Fibroblast of peridontal ligament (primary cell): ENCODE measurements around the gene GNB3.

Source experiments
- DNase-seq: peaks from one replicate; pipeline ENCODE4 v3.0.0-alpha.2; 2010; ENCODE audit errors: extremely low read depth

GNB3 gene

DNA sequence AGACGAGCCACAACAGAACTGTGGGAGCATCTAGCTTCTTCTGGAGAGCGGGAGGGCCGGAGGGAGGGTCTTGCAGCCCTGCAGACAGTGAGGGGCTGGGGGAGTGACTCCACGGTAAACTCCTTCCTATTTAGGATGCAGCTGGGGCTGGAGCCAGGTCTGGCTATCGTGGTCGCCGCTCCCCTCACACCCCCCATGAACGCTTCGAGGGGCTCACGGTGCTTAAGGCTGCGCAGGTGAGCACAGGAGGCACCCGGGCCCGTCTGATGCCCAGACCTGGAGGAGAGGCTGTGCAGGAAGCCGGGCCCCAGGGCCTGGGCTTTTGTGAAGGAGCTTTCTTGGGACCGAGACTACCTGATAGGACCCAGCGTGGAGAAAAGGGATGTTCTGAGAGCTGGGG, 3.9 kb upstream of the GNB3 start:
- DNase-seq: no peak

DNA sequence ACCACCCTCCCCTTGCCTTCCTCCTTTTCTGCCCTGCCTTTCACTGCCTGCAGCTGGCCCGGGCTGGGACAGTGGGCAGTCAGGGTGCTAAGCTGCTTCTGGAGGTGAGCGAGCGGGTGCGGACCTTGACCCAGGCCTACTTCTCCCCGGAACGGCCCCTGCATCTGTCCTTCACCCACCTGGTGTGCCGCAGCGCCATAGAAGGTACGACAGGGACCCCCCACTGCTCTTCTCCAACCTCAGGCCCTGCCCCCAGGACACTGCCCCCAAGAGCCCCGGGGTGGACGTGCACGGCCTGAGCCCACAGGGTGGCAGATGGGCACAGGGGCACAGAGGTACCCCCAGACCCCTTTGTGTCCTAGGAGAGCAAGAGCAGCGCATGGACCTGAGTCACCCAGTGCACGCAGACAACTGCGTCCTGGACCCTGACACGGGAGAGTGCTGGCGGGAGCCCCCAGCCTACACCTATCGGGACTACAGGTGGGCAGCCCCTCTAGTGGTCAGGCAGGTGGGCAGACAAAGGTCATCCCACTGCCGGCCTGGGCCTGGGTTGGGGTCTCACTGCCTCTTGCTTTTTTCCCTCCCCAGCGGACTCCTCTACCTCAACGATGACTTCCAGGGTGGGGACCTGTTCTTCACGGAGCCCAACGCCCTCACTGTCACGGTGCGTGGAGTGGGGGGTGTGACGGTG, 3.2 kb upstream of the GNB3 start:
- no peak for DNase-seq

DNA sequence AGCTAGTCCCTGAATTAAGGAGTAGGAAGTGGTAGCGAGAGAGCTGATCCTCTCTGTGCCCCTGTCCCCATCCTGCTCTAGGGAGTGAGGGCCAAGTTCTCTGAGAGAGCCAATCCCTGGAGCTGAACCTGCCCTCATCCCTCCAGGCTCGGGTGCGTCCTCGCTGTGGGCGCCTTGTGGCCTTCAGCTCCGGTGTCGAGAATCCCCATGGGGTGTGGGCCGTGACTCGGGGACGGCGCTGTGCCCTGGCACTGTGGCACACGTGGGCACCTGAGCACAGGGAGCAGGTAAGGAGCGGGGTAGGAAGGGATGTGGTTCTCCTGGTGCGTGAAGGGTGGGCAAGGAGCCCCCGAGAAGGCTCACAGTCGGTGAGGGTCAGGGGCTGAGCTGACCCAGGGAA, 1.9 kb upstream of the GNB3 start:
- DNase-seq: no peak

DNA sequence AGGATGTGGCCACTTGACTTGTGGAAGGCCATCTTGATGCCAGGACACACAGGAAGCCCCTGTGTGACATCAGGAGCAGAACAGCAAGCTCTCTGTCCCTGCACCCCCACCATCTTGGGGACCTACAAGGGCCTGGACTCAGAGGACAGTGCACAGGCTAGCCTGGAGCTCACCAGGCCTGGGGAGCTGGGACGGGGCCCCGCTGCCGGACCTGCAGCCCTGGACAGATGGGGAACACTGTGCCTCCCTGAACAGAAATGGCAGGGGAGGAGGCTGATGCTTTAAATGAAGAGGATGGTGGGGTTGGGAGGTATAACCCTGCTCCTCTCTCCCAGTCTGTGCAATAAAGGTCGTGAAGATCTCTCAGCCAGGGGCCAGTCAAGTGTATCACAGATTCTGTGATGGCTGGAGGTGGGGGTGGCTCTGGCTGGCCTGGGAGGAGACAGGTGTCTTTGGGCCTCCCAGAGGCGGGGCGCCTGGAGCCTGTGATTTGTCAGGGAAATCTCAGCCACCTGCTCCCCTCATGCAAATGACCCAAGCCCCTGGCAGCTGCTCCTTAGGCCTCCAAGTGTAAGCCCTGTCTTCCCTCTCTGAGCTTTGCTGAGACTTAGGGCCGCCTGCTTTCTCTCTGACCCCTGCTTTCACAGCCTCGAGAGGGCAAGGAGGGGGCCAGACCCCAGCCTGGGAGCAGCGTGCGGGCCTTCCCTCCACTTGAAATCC, 1.1 kb upstream of the GNB3 start:
- no peak for DNase-seq

DNA sequence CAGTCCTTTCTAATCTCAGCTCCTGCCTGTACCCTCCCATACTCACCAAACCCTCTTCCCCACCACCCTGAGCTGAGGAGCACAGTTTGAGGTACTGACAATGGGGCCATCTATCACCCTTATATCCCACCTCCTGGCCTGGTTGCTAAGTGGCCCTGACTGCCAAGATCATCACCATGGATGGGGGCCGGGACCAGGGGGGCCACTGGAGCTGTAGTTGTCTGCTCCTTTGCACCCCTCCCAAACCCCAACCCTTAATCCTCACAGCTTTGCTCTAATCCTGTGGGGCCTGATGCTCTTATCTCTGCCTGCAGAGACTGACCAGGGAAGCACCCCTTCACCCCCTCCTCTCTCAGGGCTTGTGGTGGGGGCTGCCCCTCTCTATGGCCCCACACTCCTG, 395 bp upstream of the GNB3 start:
- DNase-seq: no peak

DNA sequence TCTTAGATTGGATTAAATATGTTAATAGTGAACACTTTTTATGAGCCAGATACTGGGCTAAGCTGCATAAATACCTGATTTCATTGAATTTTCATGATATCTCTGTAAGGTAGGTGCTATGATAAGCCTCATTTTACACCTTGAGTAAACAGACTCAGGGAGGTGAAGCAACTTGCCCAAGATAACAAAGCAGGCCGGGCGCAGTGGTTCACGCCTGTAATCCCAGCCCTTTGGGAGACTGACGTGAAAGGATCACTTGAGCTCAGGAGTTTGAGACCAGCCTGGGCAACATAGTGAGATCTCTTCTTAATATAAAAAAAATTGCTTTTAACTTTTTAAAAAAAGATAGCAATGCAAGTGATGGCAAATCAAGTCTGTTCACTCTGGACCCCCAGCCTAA, 1.4 kb downstream of the GNB3 start:
- DNase-seq: no peak

DNA sequence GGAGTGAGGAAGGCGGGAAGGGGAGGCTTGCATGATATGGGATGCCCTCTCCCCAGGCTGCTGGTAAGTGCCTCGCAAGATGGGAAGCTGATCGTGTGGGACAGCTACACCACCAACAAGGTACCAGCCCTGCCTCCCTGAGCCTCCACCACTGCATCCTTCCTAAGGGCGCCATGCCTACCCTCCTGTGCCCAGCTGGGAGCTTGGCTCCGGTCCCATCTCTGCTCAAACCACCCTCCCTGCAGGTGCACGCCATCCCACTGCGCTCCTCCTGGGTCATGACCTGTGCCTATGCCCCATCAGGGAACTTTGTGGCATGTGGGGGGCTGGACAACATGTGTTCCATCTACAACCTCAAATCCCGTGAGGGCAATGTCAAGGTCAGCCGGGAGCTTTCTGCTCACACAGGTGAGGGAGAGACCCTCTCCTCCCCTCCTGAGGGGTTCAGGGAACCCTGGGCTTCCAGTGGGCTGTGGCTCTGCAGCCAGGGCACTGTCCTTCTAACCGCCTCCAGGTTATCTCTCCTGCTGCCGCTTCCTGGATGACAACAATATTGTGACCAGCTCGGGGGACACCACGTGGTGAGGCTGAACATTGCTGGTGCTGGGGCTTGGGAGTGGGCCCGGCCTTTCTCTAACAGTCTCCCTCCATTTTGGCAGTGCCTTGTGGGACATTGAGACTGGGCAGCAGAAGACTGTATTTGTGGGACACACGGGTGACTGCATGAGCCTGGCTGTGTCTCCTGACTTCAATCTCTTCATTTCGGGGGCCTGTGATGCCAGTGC, 2.6 kb downstream of the GNB3 start:
- DNase-seq: no peak

DNA sequence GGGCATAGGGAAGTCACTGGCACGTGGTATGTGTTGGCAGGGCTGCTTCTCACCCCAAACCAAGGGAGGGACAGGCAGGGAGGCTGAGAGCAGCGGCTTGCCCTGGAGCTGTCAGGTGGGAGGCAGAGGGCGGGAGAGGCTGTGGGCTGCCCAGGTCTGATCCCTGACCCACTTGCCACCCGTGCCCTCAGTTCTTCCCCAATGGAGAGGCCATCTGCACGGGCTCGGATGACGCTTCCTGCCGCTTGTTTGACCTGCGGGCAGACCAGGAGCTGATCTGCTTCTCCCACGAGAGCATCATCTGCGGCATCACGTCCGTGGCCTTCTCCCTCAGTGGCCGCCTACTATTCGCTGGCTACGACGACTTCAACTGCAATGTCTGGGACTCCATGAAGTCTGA, 4.7 kb downstream of the GNB3 start:
- no peak for DNase-seq

DNA sequence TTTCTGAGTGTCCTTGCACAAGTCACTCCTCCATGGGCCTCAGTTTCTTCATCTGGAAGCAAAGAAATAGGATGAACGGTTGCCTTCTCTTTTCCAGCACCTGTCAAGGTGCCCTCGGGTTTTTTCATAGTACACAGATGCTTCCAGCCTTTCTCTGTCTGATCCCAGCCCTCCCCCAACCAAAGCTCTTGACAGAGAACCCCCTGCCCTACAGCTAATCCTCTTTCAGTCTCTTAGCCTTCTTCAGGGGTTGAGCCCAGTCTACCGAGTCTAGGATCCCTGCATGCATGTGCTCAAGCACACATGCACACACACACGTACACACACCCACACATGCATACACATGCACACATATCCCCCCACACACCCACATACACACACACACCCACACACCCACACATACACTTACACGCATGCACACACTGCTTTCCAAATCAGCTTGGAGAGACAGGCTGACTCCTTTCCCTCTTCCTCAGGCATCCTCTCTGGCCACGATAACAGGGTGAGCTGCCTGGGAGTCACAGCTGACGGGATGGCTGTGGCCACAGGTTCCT, 5.7 kb downstream of the GNB3 start:
- DNase-seq: no peak

DNA sequence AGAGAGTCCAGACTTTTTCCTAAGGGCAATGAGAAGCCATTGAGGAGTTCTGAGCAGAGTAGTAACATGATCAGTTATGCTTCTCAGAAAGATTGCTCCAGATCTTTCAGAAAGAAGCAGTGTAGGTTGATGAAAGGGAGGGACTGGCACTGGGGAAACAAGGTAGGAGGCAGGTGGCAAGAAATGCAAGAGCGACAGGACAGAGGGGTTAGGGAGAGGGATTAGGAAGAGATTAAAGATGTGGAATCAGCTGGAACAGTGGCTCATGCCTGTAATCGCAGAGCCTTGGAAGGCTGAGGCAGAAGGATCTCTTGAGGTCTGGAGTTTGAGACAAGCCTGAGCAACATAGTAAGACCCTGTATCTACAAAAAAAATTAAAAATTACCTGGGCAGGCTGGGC, 7.0 kb downstream of the GNB3 start:
- no peak for DNase-seq

DNA sequence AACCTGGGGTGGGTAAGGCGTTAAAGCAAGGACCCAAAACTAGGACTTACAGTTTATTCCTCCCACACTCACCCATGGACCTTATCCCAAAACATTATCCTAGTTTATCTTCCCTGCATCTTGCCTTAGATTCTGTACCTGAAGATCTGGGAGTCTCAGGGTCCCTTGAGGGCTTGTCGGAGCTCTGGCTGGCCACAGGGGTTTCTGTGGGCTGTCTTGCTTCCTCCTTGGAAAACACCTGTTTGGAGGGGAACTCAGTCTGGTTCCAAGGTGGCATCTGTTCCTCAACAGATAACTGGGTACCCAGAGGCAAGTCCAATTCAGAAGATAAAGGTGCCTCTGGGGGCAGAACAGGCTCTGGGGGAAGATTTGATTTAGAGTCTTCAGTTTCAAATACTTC, 8.7 kb downstream of the GNB3 start:
- no peak for DNase-seq

DNA sequence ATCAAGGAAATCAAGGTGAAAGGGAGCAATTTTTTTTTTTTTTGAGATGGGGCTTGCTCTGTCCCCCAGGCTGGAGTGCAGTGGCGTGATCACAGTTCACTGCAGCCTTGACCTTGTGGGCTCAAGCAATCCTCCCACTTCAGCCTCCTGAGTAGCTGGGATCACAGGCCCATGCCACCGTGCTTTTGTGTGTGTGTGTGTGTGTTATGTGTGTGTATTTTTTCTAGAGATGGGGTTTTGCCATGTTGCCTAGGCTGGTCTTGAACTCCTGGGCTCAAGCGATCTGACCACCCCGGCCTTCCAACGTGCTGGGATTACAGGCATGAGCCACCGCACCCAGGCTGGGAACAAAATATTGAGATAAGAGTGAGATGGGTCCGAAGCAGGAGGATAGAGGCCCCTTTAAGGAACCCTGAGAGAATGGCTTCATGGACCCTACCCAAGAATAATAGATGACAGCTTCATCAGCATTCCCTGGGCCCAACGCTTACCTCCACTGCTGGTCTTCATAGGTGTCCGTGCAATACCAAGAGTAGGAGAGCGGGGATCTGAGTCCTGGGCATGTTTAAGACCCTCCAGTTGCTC, 9.3 kb downstream of the GNB3 start:
- DNase-seq: no peak

DNA sequence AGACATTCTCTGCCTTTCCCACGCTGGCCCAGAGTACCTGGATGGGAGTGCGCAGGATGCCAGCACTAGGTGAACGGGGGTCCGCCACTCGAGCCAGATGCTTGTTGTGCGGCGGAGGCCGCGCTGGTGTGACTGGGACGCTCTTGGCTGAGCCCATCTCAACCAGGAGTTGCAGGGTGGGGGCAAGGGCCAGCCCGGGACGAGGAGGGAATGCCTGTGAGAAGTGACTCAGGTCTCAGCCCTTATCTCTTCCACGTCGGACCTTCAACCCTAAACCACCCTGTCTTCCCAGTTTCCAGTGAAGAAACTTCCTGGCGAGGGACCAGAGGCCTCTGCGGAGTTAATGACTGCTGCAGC, 10.0 kb downstream of the GNB3 start:
- DNase-seq: no peak

DNA sequence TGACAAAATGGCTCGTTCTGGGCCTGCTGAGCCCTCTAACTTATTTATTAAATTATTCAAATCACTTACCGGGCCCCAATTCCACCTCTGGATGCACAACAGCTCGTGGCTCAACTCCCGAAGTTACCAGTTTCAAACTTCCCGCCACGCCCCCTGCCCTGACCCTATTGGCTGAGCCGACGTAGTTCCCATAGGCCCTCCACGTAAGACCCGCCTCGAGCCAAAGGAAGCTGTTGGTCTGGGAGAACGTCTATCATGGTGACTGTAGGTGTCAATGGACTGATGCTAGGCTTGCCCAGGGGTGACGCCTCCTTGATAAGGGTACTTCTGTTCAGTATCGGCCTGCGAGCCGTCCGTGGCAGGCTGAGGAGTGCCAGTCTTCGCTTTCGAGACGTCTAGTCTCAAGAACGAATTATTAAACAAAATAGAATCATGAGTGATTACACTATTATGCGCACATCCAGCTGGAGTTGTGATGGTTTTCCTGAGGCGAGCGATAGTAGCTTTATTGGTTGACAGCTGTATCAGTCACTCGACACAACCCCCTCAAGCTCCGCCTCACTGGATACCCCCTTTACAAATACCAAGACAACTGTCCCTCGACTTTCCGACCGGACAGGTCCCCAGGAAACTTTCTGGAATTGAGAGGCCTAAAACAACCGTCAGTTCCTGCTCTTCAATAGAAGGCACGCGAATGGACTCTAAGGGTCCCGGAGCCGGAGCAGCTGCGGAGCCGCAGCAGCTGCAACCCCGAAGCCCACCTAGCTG, 10.6 kb downstream of the GNB3 start, which contains the start of gene CDCA3:
TSS of gene CDCA3 (minus strand) at position 134 of the 768 bp plus-strand sequence. CDS start 334 bp downstream, outside the sequence.
- DNase-seq: peak; percentile 97

DNA sequence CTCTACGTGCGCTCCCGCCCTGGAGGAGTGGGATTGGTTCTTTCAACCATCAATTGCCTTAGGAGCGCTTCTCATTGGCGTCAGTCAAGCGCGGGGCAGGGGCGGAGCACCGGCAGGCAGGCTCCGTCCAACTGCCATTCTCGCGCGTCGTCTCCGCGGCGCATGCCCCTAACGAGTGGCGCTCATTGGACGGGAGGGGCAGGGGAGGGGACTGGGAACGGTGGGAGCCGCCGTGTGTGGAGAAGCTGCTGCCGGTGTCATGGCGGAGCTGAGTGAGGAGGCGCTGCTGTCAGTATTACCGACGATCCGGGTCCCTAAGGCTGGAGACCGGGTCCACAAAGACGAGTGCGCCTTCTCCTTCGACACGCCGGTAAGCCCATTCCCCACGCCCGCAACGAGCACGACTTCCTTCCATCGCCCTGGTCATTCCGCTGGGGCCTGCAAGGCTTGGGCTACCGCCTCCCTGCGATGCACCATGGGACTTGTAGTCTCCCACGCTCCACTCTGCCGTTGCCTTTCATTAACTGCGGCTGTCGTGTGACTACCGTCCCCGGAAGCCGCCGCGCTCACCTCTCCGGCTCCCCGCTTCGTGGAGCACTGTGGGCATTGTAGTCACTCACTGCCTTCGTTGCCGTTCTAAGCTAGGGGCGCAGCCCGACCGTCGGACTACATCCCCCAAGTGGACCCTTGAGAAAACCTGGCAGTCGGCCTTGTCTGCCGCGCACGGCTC, 11.4 kb downstream of the GNB3 start, which contains the start of gene USP5:
TSS of gene USP5 (plus strand) at position 230 of the 730 bp plus-strand sequence. CDS start at position 260, 30 bp downstream.
- DNase-seq: peak; percentile 99

DNA sequence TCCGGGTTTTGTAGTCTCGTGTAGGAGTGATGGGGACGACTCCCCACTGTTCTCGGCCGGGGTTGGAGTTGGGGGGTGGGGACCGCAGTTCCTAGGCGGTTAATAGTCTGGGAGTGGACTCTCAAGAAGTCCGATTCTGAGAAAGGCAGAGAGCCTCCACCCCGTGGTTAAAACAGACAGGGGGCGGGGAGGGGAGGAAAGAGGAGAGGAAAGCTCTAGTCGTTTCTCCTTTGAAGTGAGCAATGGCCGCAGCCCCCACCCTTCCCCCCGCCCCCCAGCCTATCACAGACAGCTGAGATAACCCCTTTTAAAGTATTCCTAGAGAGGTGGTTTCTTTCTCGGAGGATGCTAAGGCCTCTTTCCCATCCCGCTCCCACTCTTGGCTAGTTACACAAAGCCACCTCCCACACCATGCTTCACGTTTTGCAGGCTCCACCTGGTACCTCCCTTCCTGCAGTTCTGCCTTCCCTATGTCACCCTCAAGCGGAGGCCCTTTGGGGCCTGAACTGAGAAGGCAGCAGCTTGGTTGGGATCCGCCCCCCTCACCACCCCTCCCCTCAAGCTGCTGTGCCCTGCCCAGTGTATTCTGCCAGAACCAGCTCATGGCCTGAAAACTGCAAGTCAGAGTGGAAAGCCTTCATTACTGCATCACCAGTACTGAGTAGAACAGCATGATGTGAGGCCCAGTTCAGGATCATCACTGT, 12.1 kb downstream of the GNB3 start:
- peak; percentile 88 for DNase-seq

DNA sequence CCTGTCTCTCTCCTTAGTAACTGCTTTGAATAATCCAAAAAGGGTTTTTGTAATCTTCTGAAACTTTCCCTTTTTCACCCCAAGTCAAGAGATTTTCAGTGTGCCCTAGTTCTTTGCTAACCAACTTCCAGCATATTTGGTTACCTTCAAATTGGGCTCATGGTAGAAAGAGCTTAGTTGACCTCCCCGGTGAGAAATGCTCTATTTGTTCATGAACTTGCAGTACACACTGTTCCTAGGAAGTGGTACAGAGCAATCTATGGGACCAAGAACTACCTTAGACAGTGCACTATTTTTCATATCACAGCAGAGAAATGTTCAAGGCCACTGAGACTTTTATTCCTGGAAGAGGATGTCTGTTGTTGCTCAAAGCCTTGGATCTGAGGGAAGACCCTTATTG, 12.9 kb downstream of the GNB3 start:
- peak; percentile 7 for DNase-seq

DNA sequence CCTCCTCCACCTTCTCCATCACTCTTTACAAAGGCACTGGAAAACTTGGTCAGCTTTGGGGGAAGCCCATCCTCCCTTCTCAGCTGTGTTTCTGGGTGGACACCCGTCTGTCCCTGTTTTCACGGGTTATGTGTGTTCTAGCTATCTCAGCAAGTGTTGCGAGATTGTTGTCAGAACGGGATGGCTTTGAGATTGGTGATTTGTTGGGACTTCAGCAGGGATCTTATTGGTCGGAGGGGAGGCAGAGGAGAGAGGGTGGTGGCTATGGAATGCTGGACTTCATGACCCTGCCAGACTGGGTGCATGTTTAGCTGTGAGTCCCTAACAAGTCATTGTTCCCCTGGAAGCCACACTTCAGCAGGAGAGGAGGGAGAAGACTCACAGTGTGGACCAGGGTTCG, 13.3 kb downstream of the GNB3 start:
- DNase-seq: peak; percentile 3

DNA sequence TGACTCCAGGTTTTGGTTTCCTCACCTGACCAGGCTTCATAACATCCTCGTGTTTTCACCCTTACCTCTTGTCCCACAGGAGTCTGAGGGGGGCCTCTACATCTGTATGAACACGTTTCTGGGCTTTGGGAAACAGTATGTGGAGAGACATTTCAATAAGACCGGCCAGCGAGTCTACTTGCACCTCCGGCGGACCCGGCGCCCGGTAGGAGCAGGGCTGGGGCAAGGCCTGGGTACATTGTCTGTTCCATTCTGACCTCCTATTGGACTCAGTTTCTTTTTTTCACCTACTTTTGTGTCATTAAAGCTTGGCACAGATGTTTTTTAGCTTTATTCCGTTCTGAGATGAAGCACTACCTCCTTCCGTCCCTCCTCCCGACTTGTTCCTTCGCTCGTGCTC, 14.6 kb downstream of the GNB3 start:
- DNase-seq: no peak

DNA sequence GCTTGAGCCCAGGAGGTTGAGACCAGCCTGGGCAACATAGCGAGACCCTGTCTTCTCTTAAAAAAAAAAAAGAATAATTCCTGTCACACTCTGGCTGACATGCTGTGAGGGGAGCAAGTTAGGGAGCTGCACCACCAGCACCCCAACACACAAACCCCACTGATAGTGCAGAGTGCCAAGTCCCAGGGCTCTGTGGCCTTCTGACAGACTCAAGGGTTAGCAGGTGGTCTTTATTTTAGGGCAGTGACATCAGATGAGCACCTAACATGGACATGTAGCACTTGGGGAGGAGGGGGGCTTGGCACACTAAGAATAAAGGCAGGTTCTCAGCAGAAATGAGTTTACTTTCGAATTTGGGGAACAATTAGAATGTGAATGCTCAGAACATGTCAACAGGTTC, 18.1 kb downstream of the GNB3 start:
- DNase-seq: no peak
